Effector CD8-positive, alpha-beta T cell (primary cell): ENCODE measurements around the gene MYL5.
"Not testable (repeated sequence)": the region's sequence is repeated elsewhere in the genome, so short reads cannot be mapped to it uniquely, and the experiment has no call there.

Experiments used
- DNase-seq: peaks from one replicate; lab custom pipeline; 2025; lab: John Stamatoyannopoulos, UW

MYL5 gene

DNA sequence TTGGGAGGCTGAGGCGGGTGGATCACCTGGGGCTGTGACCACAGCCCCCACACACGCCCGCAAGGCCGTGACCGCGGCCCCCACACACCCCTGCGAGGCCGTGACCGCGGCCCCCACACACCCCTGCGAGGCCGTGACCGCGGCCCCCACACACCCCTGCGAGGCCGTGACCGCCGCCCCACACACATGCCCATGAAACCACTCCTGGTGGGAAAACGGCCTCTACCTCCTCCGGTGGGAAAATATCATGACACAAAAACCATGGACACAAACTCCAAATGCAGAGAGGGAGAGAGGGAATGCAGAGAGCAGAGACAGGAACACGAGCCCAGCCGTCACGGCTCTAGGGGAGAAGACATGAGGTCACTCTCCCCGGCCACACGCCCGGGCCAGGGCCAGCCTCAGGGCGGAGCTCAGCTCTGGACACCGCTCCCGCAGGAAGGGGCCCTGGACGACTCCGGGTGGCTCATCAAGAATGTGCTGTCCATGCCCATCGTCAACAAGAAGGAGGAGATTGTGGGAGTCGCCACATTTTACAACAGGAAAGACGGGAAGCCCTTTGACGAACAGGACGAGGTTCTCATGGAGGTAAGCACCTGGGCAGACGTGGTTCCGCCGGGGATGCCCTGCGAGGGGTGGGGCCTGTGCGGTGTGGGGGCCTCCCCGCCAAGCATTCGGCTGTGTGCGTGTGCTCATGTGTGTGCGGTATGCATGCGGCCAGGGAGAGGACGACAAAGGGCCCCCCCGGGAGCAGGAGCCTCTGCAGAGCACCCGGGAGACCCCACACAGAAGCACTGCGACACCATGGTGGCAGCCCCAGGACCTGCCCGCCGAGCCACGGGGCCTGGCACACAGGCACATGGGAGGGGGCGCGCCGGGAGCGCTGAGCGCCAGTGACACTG lies 17.7 kb upstream of the MYL5 start:
- DNase-seq = no peak

DNA sequence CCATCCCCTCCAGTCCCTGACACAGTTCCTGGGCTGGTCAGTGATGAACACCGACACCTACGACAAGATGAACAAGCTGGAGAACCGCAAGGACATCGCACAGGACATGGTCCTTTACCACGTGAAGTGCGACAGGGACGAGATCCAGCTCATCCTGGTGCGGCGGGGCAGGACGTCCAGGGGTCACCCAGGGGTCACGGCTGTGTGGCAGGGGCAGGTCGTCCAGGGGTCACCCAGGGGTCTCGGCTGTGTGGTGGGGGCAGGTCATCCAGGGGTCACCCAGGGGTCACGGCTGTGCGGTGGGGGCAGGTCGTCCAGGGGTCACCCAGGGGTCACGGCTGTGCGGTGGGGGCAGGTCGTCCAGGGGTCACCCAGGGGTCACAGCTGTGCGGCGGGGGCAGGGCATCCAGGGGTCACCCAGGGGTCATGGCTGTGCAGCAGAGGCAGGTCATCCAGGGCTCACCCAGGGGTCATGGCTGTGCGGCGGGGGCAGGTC lies 17.0 kb upstream of the MYL5 start:
- DNase-seq = no peak

DNA sequence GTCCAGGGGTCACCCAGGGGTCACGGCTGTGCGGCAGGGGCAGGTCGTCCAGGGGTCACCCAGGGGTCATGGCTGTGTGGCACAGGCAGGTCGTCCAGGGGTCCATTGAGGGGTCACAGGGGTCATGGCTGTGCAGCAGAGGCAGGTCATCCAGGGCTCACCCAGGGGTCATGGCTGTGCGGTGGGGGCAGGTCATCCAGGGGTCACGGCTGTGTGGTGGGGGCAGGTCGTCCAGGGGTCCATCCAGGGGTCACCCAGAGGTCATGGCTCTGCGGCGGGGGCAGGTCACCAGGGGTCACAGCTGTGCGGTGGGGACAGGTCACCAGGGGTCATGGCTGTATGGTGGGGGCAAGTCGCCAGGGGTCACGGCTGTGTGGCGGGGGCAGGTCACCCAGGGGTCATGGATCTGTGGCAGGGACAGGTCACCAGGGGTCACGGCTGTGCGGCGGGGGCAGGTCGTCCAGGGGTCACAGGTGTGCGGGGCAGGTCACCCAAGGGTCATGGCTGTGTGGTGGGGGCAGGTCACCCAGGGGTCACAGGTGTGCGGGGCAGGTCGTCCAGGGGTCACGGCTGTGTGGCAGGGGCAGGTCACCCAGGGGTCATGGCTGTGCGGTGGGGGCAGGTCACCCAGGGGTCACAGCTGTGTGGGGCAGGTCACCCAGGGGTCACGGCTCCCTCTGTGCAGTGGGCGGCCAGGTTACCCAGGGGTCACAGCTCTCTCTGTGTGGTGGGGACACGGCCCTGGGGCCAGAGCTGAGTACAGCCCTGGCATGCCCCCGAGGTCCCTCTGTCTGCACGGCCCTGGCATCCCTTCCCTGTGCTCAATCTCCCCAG lies 16.3 kb upstream of the MYL5 start:
- DNase-seq = no peak

DNA sequence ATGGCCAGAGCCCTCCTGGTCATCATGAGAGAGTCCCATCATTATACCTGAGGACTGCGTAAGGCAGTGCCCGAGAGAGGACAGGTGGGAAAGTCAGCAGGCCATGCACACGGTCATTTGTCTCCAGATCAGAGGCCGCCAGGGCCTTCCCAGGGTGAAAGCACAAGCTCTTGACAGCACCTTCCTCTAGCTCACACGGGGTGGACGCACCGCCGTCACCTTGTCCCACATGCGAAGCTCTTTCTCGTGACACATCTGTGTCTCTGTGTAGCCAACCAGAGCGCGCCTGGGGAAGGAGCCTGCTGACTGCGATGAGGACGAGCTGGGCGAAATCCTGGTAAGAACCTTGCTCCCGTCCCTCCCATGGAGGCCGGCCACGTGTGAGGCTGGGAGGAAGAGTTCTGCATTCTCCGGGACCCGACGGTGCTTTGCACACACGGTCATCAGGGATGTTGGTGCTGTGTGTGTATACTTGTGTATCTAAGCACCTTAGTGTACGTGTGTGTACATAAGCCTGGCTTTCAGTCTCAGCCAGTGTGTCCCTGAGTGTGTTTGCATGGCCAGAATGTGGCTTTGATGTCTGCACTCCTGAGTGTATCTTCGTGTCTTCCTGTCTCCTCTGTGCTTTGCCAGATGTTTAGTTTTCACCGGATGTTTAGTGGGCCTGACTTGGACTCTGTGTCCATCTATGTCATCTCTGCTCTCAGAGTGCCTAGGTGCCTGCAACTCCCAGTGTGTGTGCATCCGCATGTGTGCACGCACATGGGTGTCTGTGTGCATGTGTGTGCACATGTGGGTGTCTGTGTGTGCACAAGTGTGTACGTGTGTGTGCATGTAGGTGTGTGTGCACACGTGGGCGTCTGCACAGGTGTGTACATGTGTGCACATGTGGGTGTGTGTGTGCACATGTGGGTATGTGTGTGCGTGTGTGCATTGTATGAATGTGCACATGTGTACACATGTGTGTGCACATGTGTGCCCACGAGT lies 15.4 kb upstream of the MYL5 start:
- no peak for DNase-seq

DNA sequence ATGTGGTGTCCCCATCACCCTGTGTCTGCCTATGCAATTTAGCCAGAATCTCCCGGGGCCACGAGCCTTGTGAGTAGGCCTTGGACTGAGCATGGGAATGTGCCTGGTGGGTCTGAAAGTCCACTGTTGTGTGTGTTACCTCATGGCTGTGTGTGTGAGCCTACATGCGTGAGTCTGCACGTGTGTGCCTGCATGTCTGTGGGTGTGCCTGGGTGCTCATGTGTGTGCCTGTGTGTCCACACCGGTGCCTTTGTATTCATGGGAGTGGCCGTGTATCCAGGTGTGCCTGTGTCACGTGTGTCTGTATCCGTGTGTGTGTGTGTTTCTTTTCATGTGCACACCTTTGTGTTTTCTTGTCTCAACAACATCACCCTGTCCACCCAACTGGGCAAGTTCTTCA lies 14.5 kb upstream of the MYL5 start:
- DNase-seq = no peak

DNA sequence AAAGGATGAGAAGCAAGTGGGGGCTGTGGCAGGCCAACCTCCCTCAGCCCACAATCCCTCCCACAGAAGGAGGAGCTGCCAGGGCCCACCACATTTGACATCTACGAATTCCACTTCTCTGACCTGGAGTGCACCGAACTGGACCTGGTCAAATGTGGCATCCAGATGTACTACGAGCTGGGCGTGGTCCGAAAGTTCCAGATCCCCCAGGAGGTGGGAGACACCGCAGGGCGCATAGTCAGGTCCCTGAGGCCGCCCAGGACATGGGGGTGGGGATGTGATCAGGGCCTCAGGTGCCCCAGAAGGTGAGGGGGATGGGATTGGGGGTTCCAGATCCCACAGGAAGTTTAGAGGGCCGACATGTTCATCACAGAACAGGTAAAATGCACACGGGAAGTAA lies 13.9 kb upstream of the MYL5 start:
- no peak for DNase-seq

DNA sequence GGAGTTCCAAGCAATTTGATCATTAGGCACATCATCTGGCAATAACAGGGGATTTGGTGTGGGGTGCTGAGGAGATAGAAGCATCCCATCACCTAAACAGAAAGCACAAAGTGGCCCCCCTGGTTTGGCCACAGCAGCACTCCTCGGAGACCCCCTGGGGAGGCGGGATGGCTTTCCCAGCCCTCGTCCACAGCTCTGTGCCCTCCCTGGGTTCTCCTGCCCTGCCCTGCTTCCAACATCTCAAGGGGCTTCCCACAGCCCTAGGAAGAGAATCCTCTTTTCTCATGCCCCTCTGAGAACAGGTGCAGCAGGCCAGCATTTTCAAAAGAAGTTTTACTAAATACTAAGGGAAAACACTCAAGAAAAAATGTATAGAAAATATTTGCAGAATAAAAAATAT lies 13.1 kb upstream of the MYL5 start:
- no peak for DNase-seq

DNA sequence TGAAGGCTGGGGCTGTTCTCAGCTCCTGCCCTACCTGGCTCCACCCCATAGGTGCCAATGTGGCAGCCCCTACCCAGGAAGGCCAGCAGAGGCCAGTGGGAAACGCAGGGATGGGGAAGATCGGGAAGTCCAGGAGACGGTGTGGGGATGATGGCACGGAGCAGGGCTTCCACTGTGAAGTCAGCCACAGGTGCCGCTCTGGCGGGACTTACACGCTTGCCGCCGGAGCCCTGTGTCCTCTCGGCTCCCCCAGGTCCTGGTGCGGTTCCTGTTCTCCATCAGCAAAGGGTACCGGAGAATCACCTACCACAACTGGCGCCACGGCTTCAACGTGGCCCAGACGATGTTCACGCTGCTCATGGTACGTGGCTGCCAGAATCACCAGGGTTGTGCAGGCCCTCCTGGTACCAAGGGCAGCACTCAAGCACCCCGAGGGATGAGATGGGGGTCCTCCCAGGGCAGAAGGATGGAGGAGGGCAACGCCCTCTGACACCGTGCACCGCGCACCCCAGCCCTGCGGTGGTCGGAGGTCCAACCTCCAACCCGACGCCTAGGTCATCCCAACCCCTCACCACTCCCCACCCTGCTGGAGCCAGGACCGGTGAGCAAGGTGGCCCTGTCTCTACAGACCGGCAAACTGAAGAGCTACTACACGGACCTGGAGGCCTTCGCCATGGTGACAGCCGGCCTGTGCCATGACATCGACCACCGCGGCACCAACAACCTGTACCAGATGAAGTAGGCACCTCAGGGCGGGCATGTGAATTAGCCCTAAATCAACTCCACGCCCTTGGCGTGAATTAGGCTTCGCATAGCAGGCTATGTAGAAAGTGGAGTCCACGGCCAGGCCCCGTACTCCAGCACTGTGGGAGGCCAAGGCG lies 12.2 kb upstream of the MYL5 start:
- no peak for DNase-seq

DNA sequence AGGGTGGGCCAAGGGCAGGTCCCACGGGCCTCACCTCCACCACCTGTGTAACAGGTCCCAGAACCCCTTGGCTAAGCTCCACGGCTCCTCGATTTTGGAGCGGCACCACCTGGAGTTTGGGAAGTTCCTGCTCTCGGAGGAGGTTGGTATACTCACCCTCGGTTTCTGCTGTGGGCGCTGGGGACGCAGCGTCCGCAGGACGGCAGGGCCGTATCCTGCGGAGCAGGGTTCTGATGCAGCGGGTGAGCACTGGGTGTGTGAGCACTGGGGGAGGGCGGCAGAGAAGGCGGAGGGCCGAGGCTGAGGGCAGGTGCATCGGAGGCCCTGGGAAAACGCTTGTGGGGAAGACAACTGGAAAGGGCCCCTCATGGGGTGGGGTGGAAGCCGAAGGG lies 11.3 kb upstream of the MYL5 start:
- DNase-seq = no peak

DNA sequence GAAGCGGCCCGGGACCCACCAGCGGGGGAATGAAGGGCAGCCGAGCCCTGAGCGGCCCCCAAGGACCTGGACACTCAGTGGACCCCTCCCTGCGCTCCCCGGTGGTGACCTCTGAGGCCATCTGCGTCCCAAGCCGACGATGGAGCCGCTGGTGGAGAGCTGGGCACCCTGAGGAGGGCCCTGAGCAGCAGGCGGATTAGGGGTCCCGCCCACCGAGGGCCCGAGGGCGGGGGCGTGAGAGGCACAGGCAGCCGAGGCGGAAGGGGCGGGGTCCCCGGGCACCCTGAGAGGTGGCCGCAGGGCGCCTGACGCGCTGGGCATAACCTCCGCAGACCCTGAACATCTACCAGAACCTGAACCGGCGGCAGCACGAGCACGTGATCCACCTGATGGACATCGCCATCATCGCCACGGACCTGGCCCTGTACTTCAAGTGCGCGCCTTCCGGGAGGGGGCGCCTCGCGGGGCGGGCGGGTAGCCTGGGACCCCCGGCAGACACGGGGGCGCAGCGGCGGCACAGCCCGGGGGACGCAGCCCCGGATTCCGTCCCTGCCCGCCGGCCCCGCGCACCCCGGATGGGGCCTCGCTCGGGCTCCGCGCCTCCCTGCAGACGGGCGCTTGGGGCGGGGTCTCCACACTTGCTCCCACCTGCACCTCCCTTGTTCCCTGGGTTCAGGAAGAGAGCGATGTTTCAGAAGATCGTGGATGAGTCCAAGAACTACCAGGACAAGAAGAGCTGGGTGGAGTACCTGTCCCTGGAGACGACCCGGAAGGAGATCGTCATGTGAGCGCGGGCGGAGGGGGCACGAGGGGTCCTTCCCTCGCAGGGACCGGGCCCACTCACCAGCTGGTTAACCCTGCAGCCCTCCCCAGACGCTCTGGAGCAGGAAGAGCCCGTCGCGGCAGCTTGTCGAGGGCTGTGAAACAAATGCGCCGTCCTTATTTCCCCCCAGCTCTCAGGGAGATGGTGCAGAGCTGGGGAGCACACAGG lies 10.6 kb upstream of the MYL5 start:
- DNase-seq = peak; percentile 69

DNA sequence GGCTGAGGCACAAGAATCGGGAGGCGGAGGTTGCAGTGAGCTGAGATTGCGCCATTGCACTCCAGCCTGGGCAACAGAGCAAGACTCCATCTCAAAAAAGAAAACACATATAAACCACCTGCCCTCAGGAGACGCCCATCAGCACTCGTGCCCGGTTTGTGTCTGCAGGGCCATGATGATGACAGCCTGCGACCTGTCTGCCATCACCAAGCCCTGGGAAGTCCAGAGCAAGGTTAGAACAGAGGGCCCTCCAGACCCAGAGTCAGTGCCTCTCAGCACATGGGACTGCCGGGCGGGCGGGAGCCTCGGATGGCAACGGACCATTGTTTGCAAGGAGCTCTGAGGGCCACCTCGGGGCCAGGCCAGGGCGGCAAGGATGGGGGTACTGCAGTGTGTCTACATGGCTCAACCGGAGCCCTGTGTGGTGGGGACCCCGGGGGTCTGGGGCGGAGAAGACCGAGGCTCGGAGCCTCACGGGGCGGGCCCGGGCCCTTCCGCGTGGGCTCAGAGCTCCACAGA lies 9.6 kb upstream of the MYL5 start:
- DNase-seq = no peak

DNA sequence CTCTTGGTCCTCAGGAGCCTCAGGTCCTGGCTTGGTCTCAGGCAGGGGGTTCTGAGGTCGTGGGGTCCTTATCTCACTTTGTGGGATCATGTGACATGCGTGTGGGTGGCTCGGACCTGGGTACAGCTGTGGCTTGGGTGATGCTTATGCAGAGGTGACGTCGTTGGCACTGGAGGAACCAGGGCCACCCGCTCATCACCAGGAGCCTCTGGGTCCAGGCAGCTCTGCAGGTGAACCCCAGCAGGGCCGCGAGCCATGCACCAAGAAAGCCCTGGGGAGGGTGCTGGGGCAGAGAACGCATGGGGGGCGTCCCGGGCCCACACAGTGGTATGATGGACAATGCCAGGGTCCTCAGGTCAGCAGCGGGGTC lies 9.0 kb upstream of the MYL5 start:
- no peak for DNase-seq

DNA sequence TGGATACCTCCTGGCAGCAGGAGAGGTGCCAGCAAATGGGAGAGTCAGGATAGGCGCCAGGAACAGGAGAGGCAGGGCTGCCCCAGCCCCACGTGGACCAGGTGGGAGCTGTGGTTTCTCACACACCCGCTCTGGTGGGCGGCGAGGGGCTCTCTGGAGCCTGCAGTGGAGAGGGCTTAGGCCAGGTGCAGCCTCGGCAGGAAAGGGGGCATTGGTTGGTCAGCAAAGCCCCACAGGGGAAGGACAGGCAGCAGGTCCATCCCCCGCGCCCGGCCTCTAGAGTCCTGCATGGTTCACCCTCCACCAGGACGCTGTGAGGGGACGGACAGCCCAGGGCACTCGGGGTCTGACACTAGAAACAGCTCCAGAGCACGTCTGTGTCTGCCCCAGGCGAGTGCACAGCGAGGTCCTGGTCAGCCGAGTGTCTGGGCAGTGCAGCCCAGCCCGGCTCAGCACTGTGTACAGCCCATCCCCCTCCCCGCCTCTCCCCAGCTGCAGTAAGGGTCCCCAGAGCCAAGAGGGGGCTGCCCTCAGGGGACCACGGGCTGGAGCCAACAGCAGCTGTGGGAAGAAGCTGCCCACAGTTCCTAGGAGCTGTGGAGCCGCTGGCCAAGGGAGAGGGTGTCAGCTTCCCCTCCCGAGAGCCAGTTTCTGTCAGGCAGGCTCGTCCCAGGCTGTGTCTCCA lies 8.4 kb upstream of the MYL5 start:
- DNase-seq = no peak

DNA sequence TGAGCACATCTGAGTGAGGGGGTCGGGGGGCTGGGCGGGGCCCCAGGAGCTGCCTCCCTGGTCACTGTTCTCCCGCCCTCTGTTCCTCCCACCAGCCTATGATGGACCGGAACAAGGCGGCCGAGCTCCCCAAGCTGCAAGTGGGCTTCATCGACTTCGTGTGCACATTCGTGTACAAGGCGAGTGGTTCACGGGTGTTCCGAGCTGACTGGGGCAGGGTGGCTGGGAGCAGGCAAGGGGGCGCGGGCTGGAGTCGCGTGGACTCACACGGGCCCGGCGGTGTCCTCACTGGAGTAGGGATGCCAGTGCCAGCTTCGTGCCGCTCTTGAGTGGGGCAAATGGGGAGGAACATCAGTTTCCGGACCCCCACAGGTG lies 7.9 kb upstream of the MYL5 start:
- DNase-seq = no peak

DNA sequence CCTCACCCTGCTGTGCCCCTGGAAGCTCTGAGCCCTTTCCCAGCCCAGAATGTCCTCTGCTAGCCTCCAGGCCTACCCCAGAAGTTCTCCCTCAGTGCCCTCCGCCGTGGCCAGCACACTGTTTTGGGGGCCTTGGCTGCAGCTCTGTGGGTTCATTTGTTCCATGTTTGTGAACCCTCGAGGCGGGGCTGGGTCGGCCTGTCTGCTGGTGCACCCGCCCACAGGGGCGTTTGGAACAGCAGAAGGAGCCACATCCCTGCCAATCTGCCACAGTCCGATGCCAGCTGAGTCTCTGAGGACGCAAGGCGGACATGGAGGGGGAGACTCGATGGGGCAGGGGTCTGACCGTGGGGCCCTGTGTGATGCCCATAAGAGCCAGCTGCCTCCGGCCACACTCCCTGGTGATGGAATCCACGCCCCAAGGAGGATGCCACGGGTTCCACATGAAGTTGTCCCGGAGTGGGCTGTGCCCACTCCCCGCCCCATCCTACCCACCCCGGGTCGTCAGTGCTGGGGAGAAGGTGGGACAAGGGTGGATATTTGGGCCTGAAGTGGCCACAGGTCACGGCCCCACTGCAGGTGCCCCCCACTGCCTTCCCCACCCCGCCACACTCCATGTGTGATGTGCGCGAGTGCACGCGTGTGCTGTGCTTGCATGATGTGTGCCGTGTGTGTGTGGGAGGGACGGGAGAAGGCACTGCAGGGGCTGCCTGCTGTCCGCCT lies 7.4 kb upstream of the MYL5 start:
- DNase-seq = no peak

DNA sequence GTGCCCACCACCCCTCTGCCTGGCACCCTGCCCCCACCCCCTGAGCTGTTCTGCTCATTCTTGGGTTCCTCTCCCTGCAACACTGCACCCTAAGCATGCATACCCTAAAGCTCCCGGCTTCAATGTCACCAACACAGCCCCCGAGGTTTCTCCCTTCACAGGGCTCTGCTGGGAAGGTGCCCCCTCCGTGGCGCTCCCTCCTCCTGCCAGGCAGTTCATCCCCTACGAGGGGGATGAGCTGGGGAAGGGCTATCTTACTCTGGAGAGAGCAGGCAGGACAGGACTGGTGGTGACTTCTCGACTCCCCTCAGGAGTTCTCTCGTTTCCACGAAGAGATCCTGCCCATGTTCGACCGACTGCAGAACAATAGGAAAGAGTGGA lies 6.8 kb upstream of the MYL5 start:
- no peak for DNase-seq

DNA sequence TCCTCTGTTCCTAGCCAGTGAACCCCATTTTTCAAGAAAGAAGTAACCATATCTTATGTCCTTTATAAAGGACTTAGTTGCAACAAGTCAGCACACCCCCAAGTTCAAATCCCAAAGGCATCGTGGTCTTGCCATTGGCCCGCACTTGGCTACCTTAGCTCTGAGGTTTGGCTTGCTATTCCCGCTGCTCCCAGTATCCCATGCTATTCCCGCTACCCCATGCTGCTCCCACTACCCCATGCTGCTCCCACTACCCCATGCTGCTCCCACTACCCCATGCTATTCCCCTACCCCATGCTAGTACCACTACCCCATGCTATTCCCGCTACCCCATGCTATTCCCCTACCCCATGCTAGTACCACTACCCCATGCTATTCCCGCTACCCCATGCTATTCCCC lies 6.1 kb upstream of the MYL5 start:
- DNase-seq = not testable (repeated sequence)
